ENCODE measurements around the gene NPLOC4. TPM values are rescaled to one million over a fixed set of nuclear protein-coding genes. Genes with fewer than 3 reads are reported as not detected.

The NPLOC4 gene
- total and polyA plus RNA-seq, 4 donors: 23.5 to 67.4 (median 50.6) TPM

DNA sequence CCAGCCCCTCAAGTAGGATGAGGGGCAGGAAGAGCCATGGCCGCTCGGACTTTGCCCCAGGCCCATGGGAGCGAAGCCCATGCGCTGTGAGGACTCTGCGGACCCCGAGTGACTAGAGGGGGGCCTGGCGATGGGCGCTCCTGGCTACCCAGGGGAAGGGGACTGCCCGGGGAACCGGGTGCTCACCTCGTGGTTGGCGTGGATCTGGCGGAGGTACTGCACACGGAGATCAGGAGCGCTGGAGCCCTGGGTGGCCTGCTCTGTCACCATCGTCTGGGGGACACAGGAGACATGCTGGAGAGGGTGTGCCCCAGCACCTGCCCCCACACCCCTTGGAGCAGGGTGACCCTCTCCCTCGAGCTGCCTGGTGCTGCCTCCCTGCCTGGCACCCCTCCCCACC, 95.8 kb downstream of the NPLOC4 start (continued):
- TF ChIP-seq GABPA (IDR thresholded peaks at IDR 0.05 in 1 of 2, conservative IDR thresholded peaks at IDR 0.05 in 1 of 2): no peak

DNA sequence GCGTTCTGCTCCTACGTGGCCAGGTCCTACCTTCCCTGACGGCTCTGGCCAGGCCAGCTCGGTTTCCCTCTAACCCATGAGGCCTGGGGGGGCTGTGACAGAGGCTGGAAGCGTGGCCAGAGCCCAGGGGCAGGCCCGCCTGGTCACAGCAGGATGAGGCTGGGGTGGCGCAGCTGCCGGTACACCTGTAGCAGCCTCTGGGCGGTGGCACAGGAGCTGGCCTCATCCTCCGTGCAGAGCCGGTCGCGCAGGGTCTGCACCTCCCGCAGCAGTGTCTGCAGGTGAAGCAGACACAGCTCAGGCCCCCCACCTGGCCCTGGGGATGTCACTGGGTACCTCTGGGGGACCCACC, 96.3 kb downstream of the NPLOC4 start:
- TF ChIP-seq FOXA2 (IDR thresholded peaks at IDR 0.05) (no peak), RXRA (IDR thresholded peaks at IDR 0.05) (no peak), GABPA (IDR thresholded peaks at IDR 0.05 in 1 of 2, conservative IDR thresholded peaks at IDR 0.05 in 1 of 2) (no peak), RAD21 (IDR thresholded peaks at IDR 0.05) (no peak), FOXA1 (IDR thresholded peaks at IDR 0.05) (no peak)
- TF ChIP-seq, protein P1, sequence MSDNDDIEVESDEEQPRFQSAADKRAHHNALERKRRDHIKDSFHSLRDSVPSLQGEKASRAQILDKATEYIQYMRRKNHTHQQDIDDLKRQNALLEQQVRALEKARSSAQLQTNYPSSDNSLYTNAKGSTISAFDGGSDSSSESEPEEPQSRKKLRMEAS (IDR thresholded peaks at IDR 0.05): no peak
- TF ChIP-seq, protein P2, sequence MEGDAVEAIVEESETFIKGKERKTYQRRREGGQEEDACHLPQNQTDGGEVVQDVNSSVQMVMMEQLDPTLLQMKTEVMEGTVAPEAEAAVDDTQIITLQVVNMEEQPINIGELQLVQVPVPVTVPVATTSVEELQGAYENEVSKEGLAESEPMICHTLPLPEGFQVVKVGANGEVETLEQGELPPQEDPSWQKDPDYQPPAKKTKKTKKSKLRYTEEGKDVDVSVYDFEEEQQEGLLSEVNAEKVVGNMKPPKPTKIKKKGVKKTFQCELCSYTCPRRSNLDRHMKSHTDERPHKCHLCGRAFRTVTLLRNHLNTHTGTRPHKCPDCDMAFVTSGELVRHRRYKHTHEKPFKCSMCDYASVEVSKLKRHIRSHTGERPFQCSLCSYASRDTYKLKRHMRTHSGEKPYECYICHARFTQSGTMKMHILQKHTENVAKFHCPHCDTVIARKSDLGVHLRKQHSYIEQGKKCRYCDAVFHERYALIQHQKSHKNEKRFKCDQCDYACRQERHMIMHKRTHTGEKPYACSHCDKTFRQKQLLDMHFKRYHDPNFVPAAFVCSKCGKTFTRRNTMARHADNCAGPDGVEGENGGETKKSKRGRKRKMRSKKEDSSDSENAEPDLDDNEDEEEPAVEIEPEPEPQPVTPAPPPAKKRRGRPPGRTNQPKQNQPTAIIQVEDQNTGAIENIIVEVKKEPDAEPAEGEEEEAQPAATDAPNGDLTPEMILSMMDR (IDR thresholded peaks at IDR 0.05; ENCODE audit: low read depth, low read length, missing input control): no peak
- H3K4me3 ChIP-seq (ENCODE audit: low read depth in 1 of 3, low read length in 3 of 3): no peak overlapping the region
- H3K9me3 ChIP-seq (ENCODE audit: control insufficient read depth in 4 of 4, low read length in 3 of 4): no peaks in the 10 kb centered on the region
- H3K27me3 ChIP-seq (ENCODE audit: control insufficient read depth in 4 of 4, insufficient read depth in 4 of 4, low read length in 3 of 4): peaks cover 0 to 4% (median 0%) of the 10 kb centered on the region in 4 donors
- H3K27ac ChIP-seq (ENCODE audit: low read depth in 1 of 2, low read length in 2 of 2): no peak overlapping the region
- whole genome bisulfite sequencing: 96% methylated on average over 14 of the region's 14 CpGs
- H3K36me3 ChIP-seq (ENCODE audit: control insufficient read depth in 4 of 4, insufficient read depth in 3 of 4, low read depth in 1 of 4, low read length in 3 of 4): peaks cover 0 to 55% (median 23%) of the 10 kb centered on the region in 4 donors
- DNase-seq (ENCODE audit: low spot score): no peak
- no peak overlapping the region for H3K9ac ChIP-seq (ENCODE audit: low read depth in 1 of 2, low read length in 2 of 2)
- H3K4me1 ChIP-seq (ENCODE audit: control insufficient read depth in 4 of 4, insufficient read depth in 4 of 4, low read length in 3 of 4): peaks cover 0 to 6% (median 2%) of the 10 kb centered on the region in 4 donors

DNA sequence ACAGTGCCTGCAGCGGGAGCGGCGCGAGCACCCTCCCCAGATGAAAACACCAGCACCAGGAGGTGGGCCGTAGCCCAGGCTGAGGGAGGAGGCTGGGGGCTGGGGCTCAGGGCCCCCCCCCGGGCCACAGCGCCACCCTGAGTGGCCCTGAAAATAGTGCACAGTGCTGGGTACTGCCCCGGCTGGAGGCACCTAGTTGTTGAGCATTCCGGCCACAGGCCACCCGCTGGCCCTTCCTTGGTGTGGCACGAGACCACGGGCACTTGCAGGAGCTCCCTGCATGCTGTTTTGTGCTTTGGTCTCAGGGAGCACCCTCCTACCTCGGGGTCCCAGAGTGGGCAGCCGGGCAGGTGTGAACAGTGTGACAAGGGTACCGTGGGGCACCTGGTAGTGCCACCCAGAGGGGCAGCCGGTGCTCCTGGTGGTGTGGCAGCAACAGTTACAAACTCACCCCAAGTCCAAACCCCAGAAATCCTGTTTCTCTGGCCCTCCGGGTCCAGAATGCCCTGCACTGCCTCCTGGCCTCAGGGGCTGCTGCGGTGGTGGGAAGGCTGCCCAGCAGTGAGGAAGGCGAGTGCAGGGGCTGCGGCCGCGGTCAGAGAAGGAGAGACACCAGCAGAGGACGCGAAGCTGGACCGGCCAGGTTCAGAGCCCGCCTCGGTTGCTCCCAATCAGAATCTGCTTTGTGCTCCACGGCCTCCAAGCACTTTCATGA, 96.8 kb downstream of the NPLOC4 start:
- Histone ChIP-seq H3K4me3 (ENCODE audit: low read depth in 1 of 3, low read length in 3 of 3) (no peak overlapping the region), H3K27ac (ENCODE audit: low read depth in 1 of 2, low read length in 2 of 2) (no peak overlapping the region), H3K27me3 (ENCODE audit: control insufficient read depth in 4 of 4, insufficient read depth in 4 of 4, low read length in 3 of 4) (peaks cover 0 to 4% (median 0%) of the 10 kb centered on the region in 4 donors), H3K4me1 (ENCODE audit: control insufficient read depth in 4 of 4, insufficient read depth in 4 of 4, low read length in 3 of 4) (peaks cover 0 to 6% (median 2%) of the 10 kb centered on the region in 4 donors), H3K36me3 (ENCODE audit: control insufficient read depth in 4 of 4, insufficient read depth in 3 of 4, low read depth in 1 of 4, low read length in 3 of 4) (peaks cover 0 to 50% (median 21%) of the 10 kb centered on the region in 4 donors), H3K9me3 (ENCODE audit: control insufficient read depth in 4 of 4, low read length in 3 of 4) (no peaks in the 10 kb centered on the region), H3K9ac (ENCODE audit: low read depth in 1 of 2, low read length in 2 of 2) (no peak overlapping the region)
- WGBS: 97% methylated on average over 28 of the region's 28 CpGs
- DNase-seq (ENCODE audit: low spot score): no peak
- TF ChIP-seq HNF4G (IDR thresholded peaks at IDR 0.05): no peak
- no peak for TF ChIP-seq RAD21 (IDR thresholded peaks at IDR 0.05)
- TF ChIP-seq EGR1 (IDR thresholded peaks at IDR 0.05; ENCODE audit: low read depth in 2 of 2): no peak
- no peak for TF ChIP-seq SP1 (IDR thresholded peaks at IDR 0.05)
- TF ChIP-seq FOXA2 (IDR thresholded peaks at IDR 0.05): no peak
- TF ChIP-seq, protein P1 (IDR thresholded peaks at IDR 0.05): no peak
- TF ChIP-seq HNF4A (conservative IDR thresholded peaks at IDR 0.05): no peak
- no peak for TF ChIP-seq TAF1 (conservative IDR thresholded peaks at IDR 0.05)
- TF ChIP-seq, protein P2 (IDR thresholded peaks at IDR 0.05; ENCODE audit: low read depth, low read length, missing input control): no peak
- no peak for TF ChIP-seq JUND (IDR thresholded peaks at IDR 0.05)
- no peak for TF ChIP-seq RXRA (IDR thresholded peaks at IDR 0.05)
